Subcutaneous adipose tissue (tissue), 4 donors: ENCODE data around the gene DNAH8. TPM values are rescaled to one million over a fixed set of nuclear protein-coding genes. Genes with fewer than 3 reads are reported as not detected.

ENCODE experiments used
- CTCF ChIP-seq: fragments of 450-650 bp; IDR thresholded peaks from one replicate; pipeline ENCODE4 v1.5.1; 2016; ENCODE audit warnings: low read depth, mild to moderate bottlenecking, control low read depth, antibody characterized with exemption, moderate library complexity
- total RNA-seq, 4 donors: library from RNA; depleted of rRNA; stranded (reverse); fragments of >200 nt; gene quantifications; one replicate each; pipeline ENCODE4 v1.1.0, GENCODE V29; 2016

Gene DNAH8
- total RNA-seq, 4 donors from 2014 or later: not detected

- no peak for TF ChIP-seq CTCF
Measured at GRCh38 chr6:38679668-38680067, 35.4 kb upstream of the DNAH8 start.

- TF ChIP-seq CTCF: no peak
Measured at GRCh38 chr6:38681850-38682249, 33.3 kb upstream of the DNAH8 start.

- TF ChIP-seq CTCF: no peak
Measured at GRCh38 chr6:38684237-38684636, 30.9 kb upstream of the DNAH8 start.

- TF ChIP-seq CTCF: no peak
Measured at GRCh38 chr6:38684904-38685303, 30.2 kb upstream of the DNAH8 start.

- no peak for TF ChIP-seq CTCF
Measured at GRCh38 chr6:38686270-38687042, 28.7 kb upstream of the DNAH8 start.

GRCh38 chr6:38687043-38687353, 28.1 kb upstream of the DNAH8 start:
- TF ChIP-seq CTCF: no peak

- no peak for TF ChIP-seq CTCF
Measured at GRCh38 chr6:38687549-38687948, 27.6 kb upstream of the DNAH8 start.
